ENCODE data around the gene PDHX.

DNA sequence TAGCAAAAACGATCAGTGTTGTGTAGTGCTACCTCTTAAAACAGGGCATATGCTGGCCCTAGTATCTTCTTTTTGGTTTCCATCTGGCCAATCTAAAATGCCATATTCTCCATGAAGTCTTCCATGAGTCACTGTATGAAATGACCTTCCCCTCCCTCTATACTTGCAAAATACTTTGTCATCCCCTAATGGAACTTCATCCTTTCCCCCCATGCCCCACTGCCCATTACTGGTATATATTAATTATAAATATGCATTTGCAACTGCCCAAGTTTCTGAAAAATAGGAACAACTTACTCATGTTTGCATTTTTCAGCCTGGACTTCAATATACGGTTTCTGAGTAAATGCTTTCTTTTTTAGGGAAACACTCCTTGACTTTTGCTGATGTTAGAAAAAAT lies 4.7 kb upstream of the PDHX start:
- TF ChIP-seq POLR2A (IDR thresholded peaks at IDR 0.05; ENCODE audit: low read length) (no peak), GATA1 (IDR thresholded peaks at IDR 0.05; ENCODE audit: low read depth, low read length) (no peak)
